Duodenal mucosa (tissue), 2 donors: ENCODE measurements around the gene FAM118A.

Experiments used
- H3K27ac ChIP-seq: one replicate; pipeline ENCODE4 v1.7.0; 2013; ENCODE audit warnings: low read depth, low read length
- H3K27me3 ChIP-seq, 2 donors: one replicate each; pipeline ENCODE4 v1.7.0; 2013; ENCODE audit warnings: low read length in 2 of 2, control low read depth in 1 of 2; ENCODE audit not compliant: insufficient read depth in 2 of 2, control insufficient read depth in 1 of 2
- H3K36me3 ChIP-seq, 2 donors: one replicate each; pipeline ENCODE4 v1.7.0; 2013; ENCODE audit warnings: low read length in 2 of 2, control low read depth in 1 of 2; ENCODE audit not compliant: insufficient read depth in 2 of 2, control insufficient read depth in 1 of 2
- H3K4me1 ChIP-seq, 2 donors: one replicate each; pipeline ENCODE4 v1.7.0; 2013; ENCODE audit warnings: low read length in 2 of 2, control low read depth in 1 of 2; ENCODE audit not compliant: insufficient read depth in 2 of 2, control insufficient read depth in 1 of 2
- H3K4me3 ChIP-seq, 2 donors: one replicate each; pipeline ENCODE4 v1.7.0; 2013; ENCODE audit warnings: low read length in 2 of 2, low read depth in 1 of 2
- H3K9ac ChIP-seq, 2 donors: one replicate each; pipeline ENCODE4 v1.7.0; 2013; ENCODE audit warnings: low read length in 2 of 2, low read depth in 1 of 2
- H3K9me3 ChIP-seq, 2 donors: one replicate each; pipeline ENCODE4 v1.7.0; 2013; ENCODE audit warnings: low read length in 2 of 2, control low read depth in 1 of 2; ENCODE audit not compliant: control insufficient read depth in 1 of 2

The FAM118A gene

GRCh38 chr22:45328822-45329529, 19.2 kb downstream of the FAM118A start:
- Histone ChIP-seq H3K36me3 (peaks cover 5 to 56% of the 10 kb centered on the region in 2 donors), H3K4me1 (no peaks in the 10 kb centered on the region)

GRCh38 chr22:45329530-45329936, 19.8 kb downstream of the FAM118A start:
- H3K4me3 ChIP-seq = no peak overlapping the region
- peaks cover 4 to 56% of the 10 kb centered on the region in 2 donors for H3K36me3 ChIP-seq

More at GRCh38 chr22:45328822-45329529, 19.2 kb downstream of the FAM118A start:
- no peak overlapping the region for H3K9ac ChIP-seq
- H3K27me3 ChIP-seq = no peaks in the 10 kb centered on the region
- no peaks in the 10 kb centered on the region for H3K9me3 ChIP-seq
- H3K4me3 ChIP-seq = no peak overlapping the region
- no peak overlapping the region for H3K27ac ChIP-seq

DNA sequence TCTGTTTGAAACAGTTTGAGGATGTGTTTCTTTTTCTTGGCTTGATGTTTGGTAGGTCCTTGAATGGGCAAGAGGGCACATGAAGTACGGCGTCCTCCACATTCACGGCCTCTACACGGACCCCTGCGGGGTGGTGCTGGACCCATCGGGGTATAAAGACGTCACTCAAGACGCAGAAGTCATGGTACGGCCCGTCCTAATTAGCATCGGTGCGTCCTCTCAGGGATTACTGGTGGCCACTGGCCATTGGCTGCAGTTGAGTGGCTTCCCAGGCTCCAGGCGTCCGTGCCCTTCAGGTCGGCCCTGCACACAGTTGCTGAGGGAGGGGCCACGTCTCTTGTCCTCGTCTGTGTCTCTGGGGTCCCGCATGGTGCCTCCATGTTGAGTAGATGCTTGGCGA, 20.8 kb downstream of the FAM118A start:
- Histone ChIP-seq H3K36me3 (peaks cover 6 to 64% of the 10 kb centered on the region in 2 donors), H3K9me3 (no peaks in the 10 kb centered on the region), H3K27me3 (no peaks in the 10 kb centered on the region), H3K27ac (no peak overlapping the region), H3K4me1 (no peaks in the 10 kb centered on the region), H3K4me3 (no peak overlapping the region), H3K9ac (no peak overlapping the region)

More at GRCh38 chr22:45329530-45329936, 19.8 kb downstream of the FAM118A start:
- Histone ChIP-seq H3K27me3 (no peaks in the 10 kb centered on the region), H3K4me1 (no peaks in the 10 kb centered on the region), H3K9ac (no peak overlapping the region), H3K27ac (no peak overlapping the region), H3K9me3 (no peaks in the 10 kb centered on the region)

- Histone ChIP-seq H3K9me3 (no peaks in the 10 kb centered on the region), H3K4me3 (no peak overlapping the region), H3K36me3 (peaks cover 6 to 66% of the 10 kb centered on the region in 2 donors), H3K27ac (no peak overlapping the region), H3K4me1 (no peaks in the 10 kb centered on the region), H3K27me3 (no peaks in the 10 kb centered on the region), H3K9ac (no peak overlapping the region)
Measured at GRCh38 chr22:45331486-45331885, 21.8 kb downstream of the FAM118A start.

DNA sequence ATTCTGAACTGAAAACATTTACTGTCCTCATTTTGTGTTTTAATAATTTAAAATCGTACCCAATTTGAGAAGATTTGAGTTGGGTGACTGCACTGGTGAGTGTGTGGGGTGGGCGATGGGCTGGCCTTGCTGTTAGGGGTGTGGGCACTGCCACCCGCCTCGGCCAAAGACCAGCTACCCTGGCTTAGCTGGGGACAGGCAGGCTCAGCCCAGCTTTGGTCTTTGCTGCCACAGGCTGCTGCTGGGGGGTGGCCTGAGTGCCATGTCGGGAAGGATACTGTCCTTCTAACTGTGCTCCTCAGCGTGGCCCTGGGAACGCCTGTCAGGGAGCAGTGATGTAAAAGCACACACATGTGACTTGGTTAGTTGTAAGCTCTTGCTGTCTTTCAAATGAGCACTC, 22.3 kb downstream of the FAM118A start:
- no peaks in the 10 kb centered on the region for H3K4me1 ChIP-seq
- H3K27me3 ChIP-seq = no peaks in the 10 kb centered on the region
- H3K9ac ChIP-seq = no peak overlapping the region
- H3K27ac ChIP-seq = no peak overlapping the region
- H3K36me3 ChIP-seq = peaks cover 6 to 71% of the 10 kb centered on the region in 2 donors
- H3K4me3 ChIP-seq = no peak overlapping the region
- H3K9me3 ChIP-seq = no peaks in the 10 kb centered on the region

GRCh38 chr22:45334068-45334467, 24.3 kb downstream of the FAM118A start:
- no peaks in the 10 kb centered on the region for H3K9me3 ChIP-seq
- peaks cover 6 to 72% of the 10 kb centered on the region in 2 donors for H3K36me3 ChIP-seq
- H3K4me3 ChIP-seq = no peak overlapping the region
- no peaks in the 10 kb centered on the region for H3K4me1 ChIP-seq
- H3K9ac ChIP-seq = no peak overlapping the region
- no peaks in the 10 kb centered on the region for H3K27me3 ChIP-seq
- H3K27ac ChIP-seq = no peak overlapping the region

GRCh38 chr22:45334528-45334927, 24.8 kb downstream of the FAM118A start:
- H3K9me3 ChIP-seq = no peaks in the 10 kb centered on the region
- H3K4me3 ChIP-seq = no peak overlapping the region
- H3K9ac ChIP-seq = no peak overlapping the region
- H3K27ac ChIP-seq = no peak overlapping the region
- H3K27me3 ChIP-seq = no peaks in the 10 kb centered on the region
- peaks cover 6 to 73% of the 10 kb centered on the region in 2 donors for H3K36me3 ChIP-seq
- H3K4me1 ChIP-seq = no peaks in the 10 kb centered on the region

DNA sequence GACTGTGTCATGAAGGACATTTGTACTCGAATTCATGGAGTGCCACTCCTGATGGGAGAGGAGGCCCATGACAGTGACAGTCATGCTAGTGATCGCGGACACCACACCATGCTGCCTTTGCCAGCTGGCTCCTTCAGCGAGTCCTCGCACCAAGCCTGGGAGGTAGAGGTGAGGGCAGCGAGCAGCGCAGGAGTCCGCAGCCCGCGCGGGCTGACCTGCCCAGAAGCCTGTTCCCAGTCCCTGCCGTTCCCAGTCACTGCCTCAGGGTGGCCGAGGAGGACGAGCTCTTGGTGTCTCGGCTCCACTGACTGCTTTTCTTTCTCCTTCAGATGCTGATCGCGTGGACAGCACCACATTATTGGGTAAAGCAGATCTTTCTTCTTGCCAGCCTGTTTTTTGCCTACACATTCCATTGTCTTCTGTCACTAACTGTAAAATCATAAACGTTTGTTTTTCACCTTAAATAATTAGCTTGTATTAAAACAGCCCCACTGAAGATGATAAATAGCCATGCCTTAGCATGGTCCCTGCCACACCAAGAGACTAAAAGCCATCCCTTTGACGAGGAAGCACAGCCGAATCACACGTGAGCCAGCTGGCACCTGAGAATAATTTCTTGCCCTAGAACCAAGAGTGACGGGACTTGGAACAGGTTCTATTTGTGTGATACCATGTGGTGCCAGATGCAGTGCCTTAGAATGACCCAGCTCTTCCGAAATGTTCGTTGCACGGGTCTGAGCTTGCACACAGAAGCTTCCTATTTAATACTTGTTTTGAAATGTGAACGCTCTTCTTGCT, 25.5 kb downstream of the FAM118A start:
- Histone ChIP-seq H3K4me1 (no peaks in the 10 kb centered on the region), H3K36me3 (peaks cover 9 to 76% of the 10 kb centered on the region in 2 donors), H3K27me3 (no peaks in the 10 kb centered on the region), H3K9me3 (no peaks in the 10 kb centered on the region), H3K9ac (no peak overlapping the region), H3K27ac (no peak overlapping the region), H3K4me3 (no peak overlapping the region)

GRCh38 chr22:45335854-45336522, 26.3 kb downstream of the FAM118A start:
- H3K27me3 ChIP-seq = no peaks in the 10 kb centered on the region
- no peak overlapping the region for H3K4me3 ChIP-seq
- H3K9ac ChIP-seq = no peak overlapping the region
- peaks cover 11 to 74% of the 10 kb centered on the region in 2 donors for H3K36me3 ChIP-seq
- no peaks in the 10 kb centered on the region for H3K4me1 ChIP-seq
- no peak overlapping the region for H3K27ac ChIP-seq
- no peaks in the 10 kb centered on the region for H3K9me3 ChIP-seq

DNA sequence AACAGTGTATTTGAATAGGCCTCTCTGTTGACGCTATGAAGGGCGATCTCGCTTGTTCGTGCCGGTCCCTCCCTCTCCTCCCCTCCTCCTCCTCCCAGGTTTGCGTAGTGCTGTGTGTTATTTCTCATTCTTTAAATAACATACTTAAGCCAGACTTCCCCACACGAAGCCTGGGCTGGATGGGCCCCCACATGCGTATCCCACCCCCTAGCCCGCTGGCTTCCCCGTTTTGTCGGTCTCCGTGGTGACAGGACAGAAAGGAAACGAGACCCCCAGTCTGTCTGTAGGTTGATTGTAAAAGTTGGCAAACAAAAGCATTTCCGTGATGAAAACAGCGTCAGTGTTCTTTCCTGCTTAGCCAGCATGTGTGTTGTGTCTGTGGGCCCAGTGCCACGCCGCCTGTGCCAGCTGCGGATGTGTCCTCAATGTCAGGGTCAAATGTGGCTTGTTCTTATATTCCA, 27.3 kb downstream of the FAM118A start:
- no peaks in the 10 kb centered on the region for H3K27me3 ChIP-seq
- no peak overlapping the region for H3K9ac ChIP-seq
- no peak overlapping the region for H3K27ac ChIP-seq
- peaks cover 11 to 66% of the 10 kb centered on the region in 2 donors for H3K36me3 ChIP-seq
- H3K9me3 ChIP-seq = no peaks in the 10 kb centered on the region
- no peaks in the 10 kb centered on the region for H3K4me1 ChIP-seq
- H3K4me3 ChIP-seq = no peak overlapping the region
